Kidney glomerular epithelial cell (primary cell): ENCODE measurements around the gene RTN4R.

ENCODE experiments used
- DNase-seq: peaks from one replicate; lab custom pipeline; 2025; lab: John Stamatoyannopoulos, UW

Gene RTN4R

GRCh38 chr22:20241579-20242392 lies 26.3 kb downstream of the RTN4R start:
- no peak for DNase-seq

- DNase-seq: no peak
Observed at GRCh38 chr22:20240900-20241299, 27.2 kb downstream of the RTN4R start.

DNA sequence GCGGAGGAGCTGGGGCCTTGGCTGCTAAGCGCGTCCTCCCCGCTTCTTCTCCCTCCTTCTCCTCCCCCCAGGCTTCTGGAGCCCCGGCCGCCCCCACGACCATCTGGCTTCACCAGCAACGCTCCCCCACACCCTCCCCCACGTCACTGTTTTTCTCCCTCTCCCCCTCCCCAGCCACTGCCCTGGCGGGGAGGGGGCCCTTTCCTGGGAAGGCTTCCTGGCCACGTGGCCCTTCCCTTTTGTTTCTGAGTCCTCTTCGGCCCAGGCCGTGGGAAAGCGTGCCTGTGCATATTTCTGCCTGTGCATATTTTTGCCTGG lies 27.7 kb downstream of the RTN4R start:
- no peak for DNase-seq

- no peak for DNase-seq
Observed at GRCh38 chr22:20239676-20240446, 28.3 kb downstream of the RTN4R start.

DNA sequence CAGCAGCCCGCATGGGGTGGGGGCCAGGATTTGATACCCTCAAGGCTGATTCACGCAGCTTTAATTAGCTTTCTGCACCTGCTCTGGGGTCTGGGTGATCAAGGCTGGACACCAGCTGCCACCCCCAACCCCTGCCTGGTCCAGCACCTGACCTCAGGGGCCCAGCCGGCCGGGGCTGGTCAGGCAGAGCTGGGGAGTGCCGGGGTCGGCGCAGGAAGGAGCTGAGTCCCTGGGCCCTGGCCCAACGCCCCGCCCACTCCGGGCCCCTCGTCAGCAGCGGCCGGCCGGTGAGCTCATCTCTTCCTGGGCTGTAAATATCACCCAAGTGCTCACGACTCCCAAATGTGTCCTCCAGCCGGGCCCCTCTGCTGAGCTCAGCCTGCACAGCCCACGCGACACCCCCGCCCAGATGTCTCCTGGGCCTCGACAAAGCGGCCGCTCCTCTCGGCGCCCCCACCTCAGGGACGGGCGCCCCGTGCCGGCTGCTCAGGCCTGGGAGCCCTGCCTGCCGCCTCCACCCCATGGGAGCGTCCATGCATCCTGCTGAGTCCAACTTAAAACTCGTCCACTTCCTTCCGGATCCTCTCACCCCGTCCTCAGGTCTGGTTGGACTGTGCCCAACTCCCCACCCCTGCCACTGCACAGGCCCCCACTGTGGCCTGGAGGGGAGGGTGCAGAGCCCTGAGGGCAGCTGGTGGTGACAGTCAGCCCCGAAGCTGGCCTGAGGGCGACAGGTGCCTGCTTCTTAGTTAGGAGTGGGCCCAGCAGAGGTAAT lies 29.0 kb downstream of the RTN4R start:
- no peak for DNase-seq

DNA sequence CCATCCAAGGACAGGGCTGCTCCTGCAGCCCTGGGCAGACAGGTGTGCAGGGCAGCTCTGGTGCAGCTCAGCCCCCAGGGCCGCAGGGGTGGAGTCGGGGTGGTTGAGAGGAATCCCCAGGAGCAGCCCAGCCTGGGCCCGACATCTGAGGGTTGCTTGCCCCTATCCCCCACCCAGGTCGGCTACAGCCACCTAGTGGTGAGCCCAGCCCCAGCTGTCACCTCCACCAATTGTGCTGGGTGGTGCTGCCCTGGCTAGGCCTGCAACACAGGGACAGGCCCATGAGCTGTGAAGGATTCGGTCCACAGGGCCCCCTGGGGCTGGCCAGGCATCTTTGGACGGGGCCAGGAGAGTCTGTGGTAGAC lies 29.6 kb downstream of the RTN4R start:
- no peak for DNase-seq

DNA sequence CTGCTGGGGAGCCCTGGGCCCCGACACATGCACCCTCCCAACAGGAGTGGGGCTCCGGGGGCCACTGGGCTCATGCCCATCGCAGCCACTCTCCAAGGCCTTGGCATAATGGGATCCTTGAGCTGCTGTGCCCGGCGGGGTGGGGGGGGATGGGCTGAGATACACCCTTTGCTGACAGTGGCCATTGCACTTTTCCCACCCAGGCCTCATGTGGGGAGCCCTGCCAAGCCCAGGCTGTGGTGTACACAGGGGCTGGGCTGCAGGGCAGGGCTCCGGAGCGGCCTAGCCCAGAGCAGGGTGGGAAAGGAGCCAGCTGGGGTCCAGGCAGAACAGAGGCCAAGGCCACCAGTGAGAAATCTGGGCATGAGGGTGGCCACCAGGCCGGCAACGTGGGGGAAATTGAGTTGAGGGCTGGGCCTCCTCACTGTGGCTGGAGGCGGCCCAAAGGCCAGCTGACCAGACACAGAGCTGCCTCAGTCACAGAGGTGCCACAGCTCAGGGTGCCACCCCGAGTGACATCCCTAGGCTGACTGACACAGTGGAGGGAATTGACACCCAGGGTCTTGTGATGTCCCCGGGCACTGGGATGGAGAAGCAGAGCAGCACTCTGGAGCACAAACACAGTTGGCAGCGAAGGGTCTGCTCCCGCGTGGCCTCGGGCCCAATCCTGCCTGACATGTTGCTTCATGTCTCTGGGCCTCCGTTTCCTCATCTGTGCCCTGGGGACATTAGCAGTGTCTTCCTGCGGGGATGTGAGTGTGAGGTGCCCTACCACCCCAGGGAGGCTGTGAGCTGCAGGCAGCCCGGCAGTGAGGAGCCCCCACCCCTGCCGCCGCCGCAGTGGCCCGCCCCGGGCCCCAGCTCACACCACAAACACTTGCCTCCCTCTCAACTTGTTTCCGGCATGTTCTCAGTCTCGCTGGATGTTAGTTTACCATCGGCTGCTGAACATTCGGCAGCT lies 30.4 kb downstream of the RTN4R start:
- DNase-seq: no peak

- DNase-seq: no peak
Observed at GRCh38 chr22:20236052-20236717, 31.9 kb downstream of the RTN4R start.

DNA sequence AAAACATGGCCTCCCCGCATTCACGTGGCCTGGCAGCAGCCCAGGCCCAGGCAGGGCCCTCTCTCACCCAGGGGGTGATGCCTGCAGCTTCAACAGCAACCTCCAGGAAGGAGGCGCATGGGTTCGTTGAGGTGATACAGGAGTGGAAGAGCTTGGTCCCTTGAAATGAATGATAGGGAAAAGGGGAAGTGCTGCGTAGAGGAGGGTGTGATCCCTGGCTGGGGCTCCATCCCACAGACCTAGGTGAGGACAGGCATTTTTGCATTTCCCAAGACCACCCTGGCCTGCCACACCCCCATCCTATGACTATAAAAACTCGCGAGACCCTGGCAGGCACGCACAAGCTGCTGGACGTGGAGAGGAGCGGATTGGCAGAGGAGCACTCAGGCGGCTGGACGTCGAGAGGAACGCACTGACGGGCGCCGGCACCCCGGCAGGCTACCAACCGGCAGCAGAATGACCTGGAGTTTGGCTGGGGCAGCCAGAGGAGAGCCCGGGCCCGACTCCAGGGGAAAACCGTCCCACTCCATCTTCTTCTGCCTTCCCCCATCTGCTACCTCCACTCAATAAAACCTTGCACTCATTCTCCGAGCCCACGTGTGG lies 32.6 kb downstream of the RTN4R start:
- DNase-seq: no peak

GRCh38 chr22:20234760-20235388 lies 33.2 kb downstream of the RTN4R start:
- DNase-seq: no peak

GRCh38 chr22:20234314-20234682 lies 33.8 kb downstream of the RTN4R start:
- DNase-seq: no peak

GRCh38 chr22:20233351-20234313 lies 34.5 kb downstream of the RTN4R start:
- DNase-seq: no peak

- DNase-seq: no peak
Observed at GRCh38 chr22:20232781-20233180, 35.3 kb downstream of the RTN4R start.

- no peak for DNase-seq
Observed at GRCh38 chr22:20232237-20232598, 35.9 kb downstream of the RTN4R start.

DNA sequence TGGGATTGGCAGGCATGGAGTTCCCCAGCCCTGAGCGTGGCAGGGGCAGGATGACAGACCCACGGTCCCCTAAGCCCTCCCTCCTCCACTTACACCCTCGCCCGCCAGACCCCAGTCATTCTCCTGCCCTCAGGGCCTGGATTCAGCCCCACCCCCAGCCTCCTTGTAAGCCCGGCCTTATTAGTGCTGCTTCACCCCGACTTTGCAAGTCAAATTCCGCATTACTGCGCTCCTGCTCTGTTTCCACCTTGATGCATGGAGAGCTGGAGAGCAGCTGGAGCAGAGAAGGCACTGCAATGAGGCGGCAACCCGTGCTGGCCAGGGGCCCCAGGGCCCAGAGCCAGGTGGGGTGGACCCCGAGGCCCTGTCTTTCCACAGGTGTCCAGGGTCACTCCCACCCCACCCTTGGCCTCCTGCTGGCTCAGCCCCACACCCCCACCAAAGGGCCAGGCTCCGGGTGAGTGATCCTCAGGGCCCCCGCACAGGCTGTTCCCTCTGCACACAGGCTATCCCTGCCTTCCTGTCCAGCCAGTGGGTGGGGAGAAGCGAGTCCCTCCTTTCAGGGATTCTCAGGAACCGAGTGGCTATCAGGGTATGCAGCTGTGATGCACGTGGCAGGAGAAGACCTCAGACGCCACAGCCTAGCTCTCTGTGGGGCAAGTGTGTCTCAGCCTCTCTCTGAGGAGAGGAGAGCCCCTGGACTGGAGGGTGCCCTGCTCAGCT lies 36.4 kb downstream of the RTN4R start:
- no peak for DNase-seq

GRCh38 chr22:20230777-20231420 lies 37.2 kb downstream of the RTN4R start:
- no peak for DNase-seq

- DNase-seq: no peak
Observed at GRCh38 chr22:20229916-20230775, 38.0 kb downstream of the RTN4R start.
